Calu3 (cell line): ENCODE data around the gene PIGZ. TPM values are rescaled to one million over a fixed set of nuclear protein-coding genes. Genes with fewer than 3 reads are reported as not detected.

Source experiments
- BruUV-seq: library from RNA; stranded (reverse); fragments of 400-500 nt; replicated peaks from 2 replicates; lab custom pipeline; 2021; lab: Mats Ljungman, UMichigan
- CTCF ChIA-PET: fragments of 300-600 bp; sonication (Branson Sonifier 250); formaldehyde crosslinking; loops from one replicate; lab custom pipeline; 2022; ENCODE audit warnings: antibody characterized with exemption; lab: Charles Lee
- DNase-seq: peaks from one replicate; pipeline ENCODE4 v3.0.0; 2022
- H3K27ac Mint-ChIP-seq: one replicate; pipeline ENCODE4 v1.8.0; 2022; ENCODE audit warnings: mixed read lengths; ENCODE audit not compliant: unreplicated experiment
- H3K27me3 Mint-ChIP-seq: one replicate; pipeline ENCODE4 v1.8.0; 2022; ENCODE audit warnings: mixed read lengths; ENCODE audit not compliant: unreplicated experiment
- H3K36me3 Mint-ChIP-seq: one replicate; pipeline ENCODE4 v1.8.0; 2022; ENCODE audit warnings: mild to moderate bottlenecking, moderate library complexity, mixed read lengths; ENCODE audit not compliant: insufficient read depth, unreplicated experiment
- H3K4me1 Mint-ChIP-seq: one replicate; pipeline ENCODE4 v1.8.0; 2022; ENCODE audit warnings: mild to moderate bottlenecking, low read depth, mixed read lengths; ENCODE audit not compliant: unreplicated experiment
- H3K4me3 Mint-ChIP-seq: one replicate; pipeline ENCODE4 v1.8.0; 2022; ENCODE audit warnings: mild to moderate bottlenecking, low read depth, moderate library complexity, mixed read lengths; ENCODE audit not compliant: unreplicated experiment
- H3K9me3 Mint-ChIP-seq: one replicate; pipeline ENCODE4 v1.8.0; 2022; ENCODE audit warnings: low read depth, mixed read lengths; ENCODE audit not compliant: unreplicated experiment
- CTCF ChIP-seq: fragments of 200-600 bp; IDR thresholded peaks from one replicate; pipeline ENCODE4 v1.8.0; 2022; ENCODE audit warnings: antibody characterized with exemption; ENCODE audit not compliant: unreplicated experiment
- intact Hi-C: fragments of 100-400 bp; cut with micrococcal nuclease; formaldehyde crosslinking; loops from one replicate; pipeline ENCODE4 v1.10.0; 2022; ENCODE audit not compliant: unreplicated experiment
- total RNA-seq: library from RNA; stranded (reverse); gene quantifications from 2 replicates; pipeline ENCODE4 v1.2.3, GENCODE V29; 2022

Gene PIGZ
- total RNA-seq, 1 experiment from 2014 or later: 6.7 TPM

- no peaks in the 10 kb centered on the region for H3K27me3 Mint-ChIP-seq
These were observed 52.4 kb downstream of the PIGZ start for GRCh38 chr3:196916221-196916620.

GRCh38 chr3:196915375-196915774, 53.3 kb downstream of the PIGZ start:
- no peak overlapping the region for H3K27ac Mint-ChIP-seq
- no peak for DNase-seq
- H3K4me1 Mint-ChIP-seq: no peaks in the 10 kb centered on the region
- H3K27me3 Mint-ChIP-seq: no peaks in the 10 kb centered on the region
- H3K9me3 Mint-ChIP-seq: no peaks in the 10 kb centered on the region
- CTCF ChIA-PET: no interaction called here
- no peak for TF ChIP-seq CTCF
- H3K4me3 Mint-ChIP-seq: no peak overlapping the region
- BruUV-seq: no TSS peak
- intact Hi-C loops: no loop called here
- H3K36me3 Mint-ChIP-seq: peaks cover 7% of the 10 kb centered on the region

More at GRCh38 chr3:196916221-196916620, 52.4 kb downstream of the PIGZ start:
- no peaks in the 10 kb centered on the region for H3K4me1 Mint-ChIP-seq
- H3K4me3 Mint-ChIP-seq: no peak overlapping the region
- no peak for TF ChIP-seq CTCF
- H3K27ac Mint-ChIP-seq: no peak overlapping the region
- DNase-seq: no peak
- no peaks in the 10 kb centered on the region for H3K9me3 Mint-ChIP-seq
- peaks cover 7% of the 10 kb centered on the region for H3K36me3 Mint-ChIP-seq
- CTCF ChIA-PET: no interaction called here
- intact Hi-C loops: no loop called here
- BruUV-seq: no TSS peak

- CTCF ChIA-PET: no interaction called here
- intact Hi-C loops: no loop called here
- Mint-ChIP-seq H3K9me3 (no peaks in the 10 kb centered on the region), H3K4me1 (no peaks in the 10 kb centered on the region), H3K27ac (no peak overlapping the region), H3K4me3 (no peak overlapping the region), H3K27me3 (no peaks in the 10 kb centered on the region), H3K36me3 (peaks cover 8% of the 10 kb centered on the region)
- TF ChIP-seq CTCF: no peak
- BruUV-seq: no TSS peak
- no peak for DNase-seq
These were observed 53.8 kb downstream of the PIGZ start for GRCh38 chr3:196914866-196915265.

- BruUV-seq: no TSS peak
- intact Hi-C loops: no loop called here
- Mint-ChIP-seq H3K4me1 (no peaks in the 10 kb centered on the region), H3K9me3 (no peaks in the 10 kb centered on the region), H3K27ac (no peak overlapping the region), H3K27me3 (no peaks in the 10 kb centered on the region), H3K4me3 (no peak overlapping the region), H3K36me3 (peaks cover 42% of the 10 kb centered on the region)
- no peak for TF ChIP-seq CTCF
- no peak for DNase-seq
- CTCF ChIA-PET: no interaction called here
These were observed 64.9 kb downstream of the PIGZ start for GRCh38 chr3:196903740-196904139.

- no peak for DNase-seq
- H3K36me3 Mint-ChIP-seq: peaks cover 34% of the 10 kb centered on the region
- H3K9me3 Mint-ChIP-seq: no peaks in the 10 kb centered on the region
- H3K27me3 Mint-ChIP-seq: no peaks in the 10 kb centered on the region
- CTCF ChIA-PET: no interaction called here
- H3K4me1 Mint-ChIP-seq: no peaks in the 10 kb centered on the region
- intact Hi-C loops: no loop called here
- H3K27ac Mint-ChIP-seq: no peak overlapping the region
- BruUV-seq: no TSS peak
- no peak for TF ChIP-seq CTCF
- no peak overlapping the region for H3K4me3 Mint-ChIP-seq
These were observed 66.3 kb downstream of the PIGZ start for GRCh38 chr3:196902296-196902695.
